Mesodermal cell (in vitro differentiated cells): ENCODE measurements around the gene KIAA1671.

Source experiments
- H3K27ac ChIP-seq: 2 replicates; pipeline ENCODE4 v1.7.0; 2013; ENCODE audit warnings: mild to moderate bottlenecking, low read depth, low read length, moderate library complexity; ENCODE audit not compliant: severe bottlenecking
- H3K36me3 ChIP-seq: 2 replicates; pipeline ENCODE4 v1.7.1; 2013; ENCODE audit warnings: mild to moderate bottlenecking, low read length, moderate library complexity; ENCODE audit not compliant: control insufficient read depth, insufficient read depth
- H3K4me1 ChIP-seq: one replicate; pipeline ENCODE4 v1.7.1; 2013; ENCODE audit warnings: mild to moderate bottlenecking, low read length; ENCODE audit not compliant: insufficient read depth, control insufficient read depth, poor library complexity, severe bottlenecking
- H3K4me3 ChIP-seq: 2 replicates; pipeline ENCODE4 v1.7.0; 2013; ENCODE audit warnings: low read length, control low read depth, mild to moderate bottlenecking; ENCODE audit not compliant: insufficient read depth, poor library complexity, severe bottlenecking; ENCODE audit errors: extremely low read depth
- H3K9me3 ChIP-seq: 2 replicates; pipeline ENCODE4 v1.7.1; 2013; ENCODE audit warnings: mild to moderate bottlenecking, low read length, moderate library complexity; ENCODE audit not compliant: control insufficient read depth
- WGBS, 2 experiments: methylation state at CpG; one replicate each; pipeline ENCODE4 v1.1.5; 2013; ENCODE audit warnings: missing lambda C conversion rate in 2 of 2; ENCODE audit not compliant: insufficient coverage in 2 of 2; 5-methylcytosine and 5-hydroxymethylcytosine counted together

Gene KIAA1671

DNA sequence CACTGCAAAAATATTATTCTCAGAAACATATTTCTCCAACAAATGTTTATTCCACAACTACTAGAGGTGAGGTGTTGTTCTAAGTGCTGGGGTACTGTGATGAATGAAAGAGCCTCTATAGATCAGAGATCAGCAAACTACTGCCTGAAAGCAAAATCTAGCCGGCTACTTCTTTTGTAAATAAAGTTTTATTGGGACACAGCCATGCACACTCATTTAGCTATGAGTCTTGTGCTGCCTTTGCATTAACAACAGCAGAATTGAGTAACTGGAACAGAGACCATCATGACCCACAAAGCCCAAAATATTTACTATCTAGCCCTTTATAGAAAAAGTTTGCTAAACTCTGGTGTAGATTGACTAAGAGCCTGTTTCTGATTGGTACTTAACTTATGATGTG, 210.0 kb downstream of the KIAA1671 start:
- WGBS, 2 experiments: 100% methylated on average over 1 of the region's 1 CpG; no CpG with 5 or more reads in 1 of the 2 experiments

DNA sequence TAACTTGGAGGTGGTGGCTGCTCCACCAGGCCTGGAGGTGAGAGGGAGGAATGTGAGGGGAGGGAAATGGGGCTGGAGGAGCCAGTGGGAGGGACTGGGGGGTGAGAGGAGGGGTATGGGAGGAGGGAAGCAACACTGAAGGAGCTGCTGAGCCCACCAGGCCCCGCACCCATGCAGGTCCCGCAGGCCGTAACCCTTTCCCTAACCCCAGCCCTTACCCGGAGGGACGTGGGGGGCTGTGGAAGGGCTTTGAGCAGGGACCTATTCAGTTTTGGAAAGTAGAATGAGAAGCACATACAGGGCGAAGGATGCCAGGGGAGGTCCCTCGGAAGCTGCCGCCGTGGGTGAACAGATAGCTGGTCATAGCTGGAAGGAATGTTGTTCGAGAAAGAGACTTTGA, 213.3 kb downstream of the KIAA1671 start:
- Histone ChIP-seq H3K9me3 (no peaks in the 10 kb centered on the region), H3K36me3 (no peaks in the 10 kb centered on the region), H3K4me1 (peaks cover 4% of the 10 kb centered on the region), H3K4me3 (no peak overlapping the region), H3K27ac (no peak overlapping the region)
- 91 to 97% methylated on average over 7 of the region's 10 CpGs for WGBS, 2 experiments

More for the DNA sequence above, 210.0 kb downstream of the KIAA1671 start:
- peaks cover 12% of the 10 kb centered on the region for H3K4me1 ChIP-seq
- H3K9me3 ChIP-seq: no peaks in the 10 kb centered on the region
- H3K27ac ChIP-seq: no peak overlapping the region
- no peaks in the 10 kb centered on the region for H3K36me3 ChIP-seq
- H3K4me3 ChIP-seq: no peak overlapping the region

DNA sequence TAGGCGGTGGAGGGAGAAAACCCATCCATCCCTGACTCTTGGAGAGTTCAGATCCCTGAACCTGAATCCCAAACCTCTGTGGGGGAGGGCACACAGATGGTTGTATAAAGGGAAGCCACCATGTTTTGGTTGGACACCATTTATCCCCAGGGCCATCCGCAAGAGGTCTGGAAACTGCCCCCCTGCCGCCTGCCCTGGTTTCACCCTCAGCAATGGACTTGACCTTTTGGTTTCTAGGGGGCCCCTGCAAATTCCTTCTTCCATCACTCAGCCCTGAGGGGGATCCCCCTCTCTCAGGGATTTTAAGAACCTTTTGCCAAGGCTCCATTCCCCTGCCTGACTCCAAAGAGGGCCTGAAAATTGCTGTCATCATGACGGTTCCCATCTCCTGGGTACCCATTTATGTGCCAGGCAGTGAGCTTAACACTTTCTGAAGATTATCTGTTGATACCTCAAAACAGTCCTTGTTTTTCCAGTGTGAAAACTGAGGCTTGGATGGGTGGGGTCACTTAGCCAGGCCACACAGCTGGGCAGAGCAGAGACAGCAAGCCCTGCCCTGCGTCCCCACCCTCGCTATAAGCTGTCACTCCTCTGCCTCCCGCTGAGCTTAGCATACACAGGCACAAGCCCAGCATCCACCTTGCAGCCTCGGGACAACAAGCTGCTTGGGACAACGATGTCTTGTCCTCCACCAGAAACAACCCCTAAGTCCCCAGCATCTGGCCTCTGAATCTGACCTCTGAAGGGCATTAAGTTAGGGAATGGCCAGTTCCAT, 213.9 kb downstream of the KIAA1671 start:
- Histone ChIP-seq H3K36me3 (peaks cover 2% of the 10 kb centered on the region), H3K4me3 (no peak overlapping the region), H3K27ac (no peak overlapping the region), H3K9me3 (no peaks in the 10 kb centered on the region), H3K4me1 (peaks cover 4% of the 10 kb centered on the region)
- WGBS, 2 experiments: 82 to 96% methylated on average over 7 of the region's 9 CpGs

DNA sequence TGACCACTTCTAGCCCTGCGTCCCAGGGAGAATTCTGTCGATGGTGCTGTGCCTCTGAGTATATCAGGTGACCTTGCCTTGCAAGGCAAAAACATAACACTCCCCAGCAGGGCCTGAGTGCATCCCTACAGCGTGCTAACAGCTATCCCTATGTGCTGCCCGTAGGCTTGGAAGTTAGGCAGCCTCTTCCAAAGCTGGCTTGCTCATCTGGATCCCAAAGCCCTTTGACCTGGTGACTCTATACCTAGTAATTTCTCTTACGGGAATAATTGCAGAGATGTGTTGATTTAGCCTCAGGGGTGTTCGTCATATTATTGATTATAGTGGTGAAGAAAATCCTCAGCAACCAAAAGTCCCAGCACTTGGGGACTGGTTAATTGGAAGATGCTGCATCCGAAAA, 214.6 kb downstream of the KIAA1671 start:
- H3K4me1 ChIP-seq: peaks cover 4% of the 10 kb centered on the region
- peaks cover 3% of the 10 kb centered on the region for H3K36me3 ChIP-seq
- no peak overlapping the region for H3K4me3 ChIP-seq
- no peak overlapping the region for H3K27ac ChIP-seq
- WGBS, 2 experiments: 87 to 92% methylated on average over 5 to 6 of the region's 7 CpGs
- H3K9me3 ChIP-seq: no peaks in the 10 kb centered on the region

DNA sequence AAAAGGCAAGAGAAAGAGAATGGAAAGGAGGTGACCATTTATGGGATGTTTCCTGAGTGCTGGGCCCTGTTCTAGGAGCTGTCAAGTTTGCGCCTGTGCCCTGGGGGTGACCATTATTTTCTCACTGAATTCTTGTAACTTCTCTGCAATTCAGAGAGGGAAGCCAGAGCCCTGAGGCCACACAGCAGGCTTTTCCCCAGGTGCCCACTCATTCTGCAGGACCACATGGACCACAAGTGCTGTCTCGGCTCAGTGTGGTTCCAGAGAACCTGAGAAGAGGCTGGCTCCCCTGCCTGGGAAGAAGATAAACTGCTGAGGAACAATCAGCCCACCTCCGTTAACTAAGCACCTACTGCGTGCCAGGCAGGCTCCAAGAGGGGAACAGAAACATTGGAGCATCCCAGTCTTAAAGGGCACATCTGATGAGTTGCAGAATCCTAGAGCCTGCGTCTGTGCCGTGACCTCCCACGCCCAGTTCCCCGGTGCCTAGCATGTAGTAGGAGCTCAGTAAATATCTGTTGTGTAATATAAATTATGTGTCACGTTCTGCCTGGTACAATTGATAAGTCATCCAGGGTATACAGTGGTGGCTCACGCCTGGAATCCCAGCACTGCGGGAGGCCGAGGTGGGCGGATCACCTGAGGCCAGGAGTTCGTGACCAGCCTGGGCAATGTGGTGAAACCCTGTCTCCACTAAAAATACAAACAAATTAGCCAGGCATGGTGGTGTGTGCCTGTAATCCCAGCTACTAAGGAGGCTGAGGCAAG, 215.5 kb downstream of the KIAA1671 start:
- no peaks in the 10 kb centered on the region for H3K9me3 ChIP-seq
- H3K4me3 ChIP-seq: no peak overlapping the region
- WGBS, 2 experiments: 83 to 85% methylated on average over 13 to 14 of the region's 14 CpGs
- no peak overlapping the region for H3K27ac ChIP-seq
- H3K4me1 ChIP-seq: peaks cover 4% of the 10 kb centered on the region
- H3K36me3 ChIP-seq: peaks cover 12% of the 10 kb centered on the region

DNA sequence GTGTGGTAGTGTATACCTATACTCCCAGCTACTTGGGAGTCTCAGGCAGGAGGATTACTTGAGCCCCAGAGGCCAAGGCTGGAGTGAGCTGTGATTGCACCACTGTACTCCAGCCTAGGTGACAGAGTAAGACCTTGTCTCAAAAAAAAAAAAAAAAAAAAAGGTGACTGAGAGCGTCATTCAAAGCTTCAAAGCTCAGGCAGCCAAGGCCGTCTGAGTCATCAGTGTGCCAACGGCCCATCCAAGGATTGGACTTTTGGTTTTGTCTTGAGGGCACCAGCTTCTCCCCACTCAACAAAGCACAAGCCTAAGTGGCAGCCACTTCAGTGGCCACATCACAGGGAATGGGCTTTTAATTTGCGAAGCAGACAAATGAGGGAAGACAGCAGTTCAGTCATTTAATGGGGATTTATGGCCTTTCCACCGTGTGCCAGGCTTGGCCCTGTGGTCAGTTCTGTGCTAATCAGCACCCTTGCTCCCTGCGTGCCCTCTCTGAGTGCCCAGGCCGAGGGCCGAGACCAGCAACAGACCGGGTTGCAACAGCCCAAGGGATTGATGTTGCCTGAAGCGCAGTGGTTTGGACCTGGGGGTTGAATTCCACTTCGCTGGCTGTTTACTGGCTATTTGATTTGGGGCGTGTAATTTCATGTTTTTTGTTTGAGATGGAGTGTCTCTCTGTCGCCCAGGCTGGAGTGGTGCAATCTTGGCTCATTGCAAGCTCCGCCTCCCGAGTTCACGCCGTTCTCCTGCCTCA, 216.9 kb downstream of the KIAA1671 start:
- Histone ChIP-seq H3K9me3 (no peaks in the 10 kb centered on the region), H3K4me1 (peaks cover 4% of the 10 kb centered on the region), H3K4me3 (no peak overlapping the region), H3K36me3 (peaks cover 24% of the 10 kb centered on the region), H3K27ac (no peak overlapping the region)
- 92 to 97% methylated on average over 12 to 14 of the region's 17 CpGs for WGBS, 2 experiments

DNA sequence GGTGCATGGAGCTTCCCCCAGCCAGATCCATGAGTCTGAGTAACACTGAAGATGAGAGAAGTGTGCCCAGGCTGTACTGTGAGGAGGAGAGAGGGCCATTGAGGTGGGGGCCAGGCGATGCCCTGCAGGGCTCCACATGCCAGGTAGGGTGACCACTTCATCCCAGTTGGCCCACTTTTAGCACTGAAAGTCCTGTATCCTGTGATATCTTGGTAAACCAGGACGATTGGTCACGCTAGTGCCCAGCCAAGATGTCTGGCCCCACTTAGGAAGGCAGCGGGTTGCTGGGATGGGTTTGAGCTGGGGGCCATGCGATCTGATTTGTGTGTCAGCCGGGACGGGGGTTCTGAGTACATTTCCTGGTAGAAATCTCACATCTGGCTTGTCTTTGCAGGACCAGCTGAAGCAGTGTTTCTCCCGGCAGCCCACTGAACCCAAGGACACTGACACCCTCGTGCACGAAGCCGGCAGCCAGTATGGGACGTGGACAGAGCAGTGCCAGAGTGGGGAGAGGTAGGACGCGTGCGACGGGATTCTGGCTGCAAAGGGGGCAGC, 218.0 kb downstream of the KIAA1671 start:
- Histone ChIP-seq H3K36me3 (peaks cover 35% of the 10 kb centered on the region), H3K4me3 (no peak overlapping the region), H3K27ac (no peak overlapping the region), H3K4me1 (peaks cover 4% of the 10 kb centered on the region), H3K9me3 (no peaks in the 10 kb centered on the region)
- WGBS, 2 experiments: 96 to 98% methylated on average over 11 to 14 of the region's 16 CpGs

DNA sequence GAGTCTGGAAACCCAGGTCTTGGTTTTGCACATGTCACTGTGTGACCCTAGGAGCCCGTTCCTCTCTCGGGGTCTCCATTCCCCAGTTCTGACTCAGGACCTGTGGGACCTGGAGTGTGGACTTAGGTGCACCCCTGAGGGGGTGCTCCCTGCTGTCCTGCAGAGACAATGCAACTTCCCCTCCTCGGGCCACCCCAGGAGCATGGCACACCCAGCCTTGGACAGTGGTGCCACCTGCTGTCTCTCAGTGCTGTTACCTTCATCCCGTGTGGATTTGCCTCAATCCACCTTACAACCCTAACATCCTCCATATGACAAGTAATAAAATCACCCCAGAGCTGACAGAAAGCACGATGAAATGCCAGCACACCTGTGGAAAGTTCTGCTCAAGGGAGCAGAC, 219.6 kb downstream of the KIAA1671 start:
- Histone ChIP-seq H3K9me3 (no peaks in the 10 kb centered on the region), H3K4me3 (no peak overlapping the region), H3K4me1 (no peaks in the 10 kb centered on the region), H3K27ac (no peak overlapping the region), H3K36me3 (peaks cover 51% of the 10 kb centered on the region)
- WGBS, 2 experiments: 78 to 84% methylated on average over 4 to 5 of the region's 5 CpGs

DNA sequence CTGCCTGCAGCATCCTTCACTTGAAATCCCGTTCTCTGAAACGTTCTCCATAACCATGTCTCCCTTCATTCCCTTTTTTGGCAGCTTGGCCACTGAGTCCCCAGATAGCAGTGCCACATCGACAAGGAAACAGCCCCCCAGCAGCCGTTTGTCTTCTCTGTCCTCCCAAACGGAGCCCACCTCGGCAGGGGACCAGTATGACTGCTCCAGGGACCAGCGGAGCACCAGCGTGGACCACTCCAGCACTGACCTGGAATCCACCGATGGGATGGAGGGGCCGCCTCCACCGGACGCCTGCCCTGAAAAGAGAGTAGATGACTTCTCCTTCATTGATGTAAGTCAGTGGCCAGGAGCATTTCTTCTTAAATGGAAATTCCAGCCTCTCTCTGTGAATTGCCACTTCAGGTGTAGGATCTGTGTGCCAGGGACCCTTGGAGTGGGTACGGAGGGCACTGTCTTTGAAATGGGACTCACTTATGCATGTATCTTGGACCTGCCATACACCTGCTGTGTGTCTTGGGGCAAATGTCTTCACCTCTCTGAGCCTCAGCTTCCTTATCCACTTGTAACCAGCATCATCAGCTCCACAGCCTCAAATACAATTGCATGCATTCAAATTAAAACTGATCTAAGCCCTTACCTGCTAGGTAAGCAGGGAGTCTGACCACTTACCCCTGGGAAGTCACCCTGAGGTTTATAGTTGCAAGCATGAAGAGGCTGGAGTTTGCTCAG, 221.8 kb downstream of the KIAA1671 start:
- Histone ChIP-seq H3K36me3 (peaks cover 56% of the 10 kb centered on the region), H3K9me3 (no peaks in the 10 kb centered on the region), H3K4me3 (no peak overlapping the region), H3K4me1 (no peaks in the 10 kb centered on the region), H3K27ac (no peak overlapping the region)
- WGBS, 2 experiments: 94% methylated on average over 13 of the region's 13 CpGs

DNA sequence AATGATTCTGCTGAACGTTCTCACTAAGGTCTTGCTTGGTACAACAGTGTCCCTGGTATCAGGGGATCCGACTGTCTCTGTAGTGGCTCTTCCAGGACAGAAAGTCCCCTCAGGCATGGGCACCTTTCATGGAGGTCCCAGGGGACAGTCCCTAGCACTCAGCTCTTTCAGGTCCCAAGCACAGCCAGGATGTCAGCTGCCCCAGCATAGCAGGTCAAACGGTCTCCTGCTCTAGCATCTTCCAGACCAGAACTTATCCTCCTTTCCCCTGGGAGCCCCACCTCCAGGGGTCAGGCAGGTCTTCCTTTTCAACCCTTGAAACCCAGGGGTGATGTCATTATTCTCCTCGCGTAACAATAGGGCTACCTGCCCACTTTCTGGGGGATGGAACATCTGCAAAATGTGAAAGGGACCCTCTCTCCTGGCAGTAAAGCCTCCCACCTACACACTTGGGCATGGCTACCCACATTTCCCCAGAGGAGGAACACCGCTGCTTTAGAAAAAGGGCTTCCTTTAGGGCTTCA, 222.4 kb downstream of the KIAA1671 start:
- Histone ChIP-seq H3K27ac (no peak overlapping the region), H3K36me3 (peaks cover 61% of the 10 kb centered on the region), H3K4me3 (no peak overlapping the region), H3K4me1 (no peaks in the 10 kb centered on the region), H3K9me3 (no peaks in the 10 kb centered on the region)
- WGBS, 2 experiments: 89 to 91% methylated on average over 4 to 6 of the region's 6 CpGs
